Measurements from ENCODE around the gene ZNF599. TPM values are rescaled to one million over a fixed set of nuclear protein-coding genes. Genes with fewer than 3 reads are reported as not detected.

Gene ZNF599
- total and polyA plus RNA-seq, 2 experiments from 2014 or later = 3.6 to 6.0 TPM

DNA sequence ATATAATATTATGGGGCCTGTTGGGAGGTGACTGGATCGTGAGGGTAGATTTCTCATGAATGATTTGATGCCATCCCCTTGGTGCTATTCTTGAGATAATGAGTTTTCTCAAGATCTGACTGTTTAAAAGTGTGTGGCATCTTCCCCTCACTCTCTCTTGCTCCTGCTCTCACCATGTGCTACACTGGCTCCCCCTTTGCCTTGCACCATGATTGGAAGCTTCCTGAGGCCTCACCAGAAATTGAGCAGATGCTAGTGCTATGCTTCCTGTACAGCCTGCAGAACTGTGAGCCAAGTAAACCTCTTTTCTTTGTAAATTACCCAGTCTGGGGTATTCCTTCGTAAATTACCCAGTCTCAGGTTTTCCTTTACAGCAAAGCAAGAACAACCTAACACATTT is 1.8 kb upstream of the ZNF599 start:
- Histone ChIP-seq H3K4me3 (no peak overlapping the region), H3K4me1 (ENCODE audit: insufficient read depth) (no peaks in the 10 kb centered on the region; the same call in 1 of the 2 replicates), H4K20me1 (replicated peaks; ENCODE audit: insufficient read depth) (no peaks in the 10 kb centered on the region), H3K27me3 (ENCODE audit: insufficient read depth) (peaks cover 7% of the 10 kb centered on the region; the same call in 1 of the 2 replicates), H3K4me2 (no peak overlapping the region), H3K79me2 (replicated peaks; ENCODE audit: insufficient read depth) (no peaks in the 10 kb centered on the region), H3K27ac (ENCODE audit: low read depth) (no peak overlapping the region), H2AFZ (no peak overlapping the region), H3K36me3 (ENCODE audit: insufficient read depth) (no peaks in the 10 kb centered on the region), H3K9me2 (ENCODE audit: insufficient read depth) (peaks cover 10% of the 10 kb centered on the region; the same call in 1 of the 2 replicates), H3F3A (replicated peaks; ENCODE audit: low read depth) (no peaks in the 10 kb centered on the region)
- no peaks in the 10 kb centered on the region; the same call in 2 of the 3 replicates for H3K36me3 Mint-ChIP-seq (ENCODE audit: low read depth)
- ATAC-seq = no peak
- H3K4me1 Mint-ChIP-seq = peaks cover 8% of the 10 kb centered on the region
- no peak for DNase-seq (ENCODE audit: low spot score)
- peaks cover 12% of the 10 kb centered on the region for H3K27me3 Mint-ChIP-seq (ENCODE audit: insufficient read depth, low read depth, poor library complexity)
- no peak overlapping the region for H3K27ac Mint-ChIP-seq
- TF ChIP-seq STAT1 (IDR thresholded peaks at IDR 0.05; ENCODE audit: unreplicated experiment) (no peak), EZH2 (IDR thresholded peaks at IDR 0.05; ENCODE audit: low read depth, unreplicated experiment) (no peak), JUNB (IDR thresholded peaks at IDR 0.05; ENCODE audit: unreplicated experiment) (no peak), CREB1 (CRISPR knock-in tag; IDR thresholded peaks at IDR 0.05; ENCODE audit: low read depth) (no peak), ZNF114 (CRISPR knock-in tag; IDR thresholded peaks at IDR 0.05) (no peak), POLR2AphosphoS5 (IDR thresholded peaks at IDR 0.05; ENCODE audit: low read depth) (no peak), NANOG (IDR thresholded peaks at IDR 0.05; ENCODE audit: borderline replicate concordance) (no peak), EZH2phosphoT487 (IDR thresholded peaks at IDR 0.05; ENCODE audit: unreplicated experiment) (no peak), ZNF331 (CRISPR knock-in tag; IDR thresholded peaks at IDR 0.05; ENCODE audit: low read depth) (no peak)
- TF ChIP-seq, protein P1, sequence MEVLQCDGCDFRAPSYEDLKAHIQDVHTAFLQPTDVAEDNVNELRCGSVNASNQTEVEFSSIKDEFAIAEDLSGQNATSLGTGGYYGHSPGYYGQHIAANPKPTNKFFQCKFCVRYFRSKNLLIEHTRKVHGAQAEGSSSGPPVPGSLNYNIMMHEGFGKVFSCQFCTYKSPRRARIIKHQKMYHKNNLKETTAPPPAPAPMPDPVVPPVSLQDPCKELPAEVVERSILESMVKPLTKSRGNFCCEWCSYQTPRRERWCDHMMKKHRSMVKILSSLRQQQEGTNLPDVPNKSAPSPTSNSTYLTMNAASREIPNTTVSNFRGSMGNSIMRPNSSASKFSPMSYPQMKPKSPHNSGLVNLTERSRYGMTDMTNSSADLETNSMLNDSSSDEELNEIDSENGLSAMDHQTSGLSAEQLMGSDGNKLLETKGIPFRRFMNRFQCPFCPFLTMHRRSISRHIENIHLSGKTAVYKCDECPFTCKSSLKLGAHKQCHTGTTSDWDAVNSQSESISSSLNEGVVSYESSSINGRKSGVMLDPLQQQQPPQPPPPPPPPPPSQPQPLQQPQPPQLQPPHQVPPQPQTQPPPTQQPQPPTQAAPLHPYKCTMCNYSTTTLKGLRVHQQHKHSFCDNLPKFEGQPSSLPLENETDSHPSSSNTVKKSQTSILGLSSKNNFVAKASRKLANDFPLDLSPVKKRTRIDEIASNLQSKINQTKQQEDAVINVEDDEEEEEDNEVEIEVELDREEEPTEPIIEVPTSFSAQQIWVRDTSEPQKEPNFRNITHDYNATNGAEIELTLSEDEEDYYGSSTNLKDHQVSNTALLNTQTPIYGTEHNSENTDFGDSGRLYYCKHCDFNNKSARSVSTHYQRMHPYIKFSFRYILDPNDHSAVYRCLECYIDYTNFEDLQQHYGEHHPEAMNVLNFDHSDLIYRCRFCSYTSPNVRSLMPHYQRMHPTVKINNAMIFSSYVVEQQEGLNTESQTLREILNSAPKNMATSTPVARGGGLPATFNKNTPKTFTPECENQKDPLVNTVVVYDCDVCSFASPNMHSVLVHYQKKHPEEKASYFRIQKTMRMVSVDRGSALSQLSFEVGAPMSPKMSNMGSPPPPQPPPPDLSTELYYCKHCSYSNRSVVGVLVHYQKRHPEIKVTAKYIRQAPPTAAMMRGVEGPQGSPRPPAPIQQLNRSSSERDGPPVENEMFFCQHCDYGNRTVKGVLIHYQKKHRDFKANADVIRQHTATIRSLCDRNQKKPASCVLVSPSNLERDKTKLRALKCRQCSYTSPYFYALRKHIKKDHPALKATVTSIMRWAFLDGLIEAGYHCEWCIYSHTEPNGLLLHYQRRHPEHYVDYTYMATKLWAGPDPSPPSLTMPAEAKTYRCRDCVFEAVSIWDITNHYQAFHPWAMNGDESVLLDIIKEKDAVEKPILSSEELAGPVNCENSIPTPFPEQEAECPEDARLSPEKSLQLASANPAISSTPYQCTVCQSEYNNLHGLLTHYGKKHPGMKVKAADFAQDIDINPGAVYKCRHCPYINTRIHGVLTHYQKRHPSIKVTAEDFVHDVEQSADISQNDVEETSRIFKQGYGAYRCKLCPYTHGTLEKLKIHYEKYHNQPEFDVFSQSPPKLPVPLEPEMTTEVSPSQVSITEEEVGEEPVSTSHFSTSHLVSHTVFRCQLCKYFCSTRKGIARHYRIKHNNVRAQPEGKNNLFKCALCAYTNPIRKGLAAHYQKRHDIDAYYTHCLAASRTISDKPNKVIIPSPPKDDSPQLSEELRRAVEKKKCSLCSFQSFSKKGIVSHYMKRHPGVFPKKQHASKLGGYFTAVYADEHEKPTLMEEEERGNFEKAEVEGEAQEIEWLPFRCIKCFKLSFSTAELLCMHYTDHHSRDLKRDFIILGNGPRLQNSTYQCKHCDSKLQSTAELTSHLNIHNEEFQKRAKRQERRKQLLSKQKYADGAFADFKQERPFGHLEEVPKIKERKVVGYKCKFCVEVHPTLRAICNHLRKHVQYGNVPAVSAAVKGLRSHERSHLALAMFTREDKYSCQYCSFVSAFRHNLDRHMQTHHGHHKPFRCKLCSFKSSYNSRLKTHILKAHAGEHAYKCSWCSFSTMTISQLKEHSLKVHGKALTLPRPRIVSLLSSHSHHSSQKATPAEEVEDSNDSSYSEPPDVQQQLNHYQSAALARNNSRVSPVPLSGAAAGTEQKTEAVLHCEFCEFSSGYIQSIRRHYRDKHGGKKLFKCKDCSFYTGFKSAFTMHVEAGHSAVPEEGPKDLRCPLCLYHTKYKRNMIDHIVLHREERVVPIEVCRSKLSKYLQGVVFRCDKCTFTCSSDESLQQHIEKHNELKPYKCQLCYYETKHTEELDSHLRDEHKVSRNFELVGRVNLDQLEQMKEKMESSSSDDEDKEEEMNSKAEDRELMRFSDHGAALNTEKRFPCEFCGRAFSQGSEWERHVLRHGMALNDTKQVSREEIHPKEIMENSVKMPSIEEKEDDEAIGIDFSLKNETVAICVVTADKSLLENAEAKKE (CRISPR knock-in tag; IDR thresholded peaks at IDR 0.05) = no peak
- TF ChIP-seq, protein P2, sequence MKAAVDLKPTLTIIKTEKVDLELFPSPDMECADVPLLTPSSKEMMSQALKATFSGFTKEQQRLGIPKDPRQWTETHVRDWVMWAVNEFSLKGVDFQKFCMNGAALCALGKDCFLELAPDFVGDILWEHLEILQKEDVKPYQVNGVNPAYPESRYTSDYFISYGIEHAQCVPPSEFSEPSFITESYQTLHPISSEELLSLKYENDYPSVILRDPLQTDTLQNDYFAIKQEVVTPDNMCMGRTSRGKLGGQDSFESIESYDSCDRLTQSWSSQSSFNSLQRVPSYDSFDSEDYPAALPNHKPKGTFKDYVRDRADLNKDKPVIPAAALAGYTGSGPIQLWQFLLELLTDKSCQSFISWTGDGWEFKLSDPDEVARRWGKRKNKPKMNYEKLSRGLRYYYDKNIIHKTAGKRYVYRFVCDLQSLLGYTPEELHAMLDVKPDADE (IDR thresholded peaks at IDR 0.05) = no peak
- TF ChIP-seq, protein P3, sequence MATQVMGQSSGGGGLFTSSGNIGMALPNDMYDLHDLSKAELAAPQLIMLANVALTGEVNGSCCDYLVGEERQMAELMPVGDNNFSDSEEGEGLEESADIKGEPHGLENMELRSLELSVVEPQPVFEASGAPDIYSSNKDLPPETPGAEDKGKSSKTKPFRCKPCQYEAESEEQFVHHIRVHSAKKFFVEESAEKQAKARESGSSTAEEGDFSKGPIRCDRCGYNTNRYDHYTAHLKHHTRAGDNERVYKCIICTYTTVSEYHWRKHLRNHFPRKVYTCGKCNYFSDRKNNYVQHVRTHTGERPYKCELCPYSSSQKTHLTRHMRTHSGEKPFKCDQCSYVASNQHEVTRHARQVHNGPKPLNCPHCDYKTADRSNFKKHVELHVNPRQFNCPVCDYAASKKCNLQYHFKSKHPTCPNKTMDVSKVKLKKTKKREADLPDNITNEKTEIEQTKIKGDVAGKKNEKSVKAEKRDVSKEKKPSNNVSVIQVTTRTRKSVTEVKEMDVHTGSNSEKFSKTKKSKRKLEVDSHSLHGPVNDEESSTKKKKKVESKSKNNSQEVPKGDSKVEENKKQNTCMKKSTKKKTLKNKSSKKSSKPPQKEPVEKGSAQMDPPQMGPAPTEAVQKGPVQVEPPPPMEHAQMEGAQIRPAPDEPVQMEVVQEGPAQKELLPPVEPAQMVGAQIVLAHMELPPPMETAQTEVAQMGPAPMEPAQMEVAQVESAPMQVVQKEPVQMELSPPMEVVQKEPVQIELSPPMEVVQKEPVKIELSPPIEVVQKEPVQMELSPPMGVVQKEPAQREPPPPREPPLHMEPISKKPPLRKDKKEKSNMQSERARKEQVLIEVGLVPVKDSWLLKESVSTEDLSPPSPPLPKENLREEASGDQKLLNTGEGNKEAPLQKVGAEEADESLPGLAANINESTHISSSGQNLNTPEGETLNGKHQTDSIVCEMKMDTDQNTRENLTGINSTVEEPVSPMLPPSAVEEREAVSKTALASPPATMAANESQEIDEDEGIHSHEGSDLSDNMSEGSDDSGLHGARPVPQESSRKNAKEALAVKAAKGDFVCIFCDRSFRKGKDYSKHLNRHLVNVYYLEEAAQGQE (IDR thresholded peaks at IDR 0.05; ENCODE audit: unreplicated experiment) = no peak
- TF ChIP-seq, protein P4, sequence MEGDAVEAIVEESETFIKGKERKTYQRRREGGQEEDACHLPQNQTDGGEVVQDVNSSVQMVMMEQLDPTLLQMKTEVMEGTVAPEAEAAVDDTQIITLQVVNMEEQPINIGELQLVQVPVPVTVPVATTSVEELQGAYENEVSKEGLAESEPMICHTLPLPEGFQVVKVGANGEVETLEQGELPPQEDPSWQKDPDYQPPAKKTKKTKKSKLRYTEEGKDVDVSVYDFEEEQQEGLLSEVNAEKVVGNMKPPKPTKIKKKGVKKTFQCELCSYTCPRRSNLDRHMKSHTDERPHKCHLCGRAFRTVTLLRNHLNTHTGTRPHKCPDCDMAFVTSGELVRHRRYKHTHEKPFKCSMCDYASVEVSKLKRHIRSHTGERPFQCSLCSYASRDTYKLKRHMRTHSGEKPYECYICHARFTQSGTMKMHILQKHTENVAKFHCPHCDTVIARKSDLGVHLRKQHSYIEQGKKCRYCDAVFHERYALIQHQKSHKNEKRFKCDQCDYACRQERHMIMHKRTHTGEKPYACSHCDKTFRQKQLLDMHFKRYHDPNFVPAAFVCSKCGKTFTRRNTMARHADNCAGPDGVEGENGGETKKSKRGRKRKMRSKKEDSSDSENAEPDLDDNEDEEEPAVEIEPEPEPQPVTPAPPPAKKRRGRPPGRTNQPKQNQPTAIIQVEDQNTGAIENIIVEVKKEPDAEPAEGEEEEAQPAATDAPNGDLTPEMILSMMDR (conservative IDR thresholded peaks at IDR 0.05; ENCODE audit: low read depth in 2 of 2) = no peak
- H3K4me3 Mint-ChIP-seq = no peak overlapping the region
- H3K9me3 Mint-ChIP-seq = peaks cover 25% of the 10 kb centered on the region

Data from GM23338 (cell line).